ENCODE data around the gene KCNMA1.

Gene KCNMA1

DNA sequence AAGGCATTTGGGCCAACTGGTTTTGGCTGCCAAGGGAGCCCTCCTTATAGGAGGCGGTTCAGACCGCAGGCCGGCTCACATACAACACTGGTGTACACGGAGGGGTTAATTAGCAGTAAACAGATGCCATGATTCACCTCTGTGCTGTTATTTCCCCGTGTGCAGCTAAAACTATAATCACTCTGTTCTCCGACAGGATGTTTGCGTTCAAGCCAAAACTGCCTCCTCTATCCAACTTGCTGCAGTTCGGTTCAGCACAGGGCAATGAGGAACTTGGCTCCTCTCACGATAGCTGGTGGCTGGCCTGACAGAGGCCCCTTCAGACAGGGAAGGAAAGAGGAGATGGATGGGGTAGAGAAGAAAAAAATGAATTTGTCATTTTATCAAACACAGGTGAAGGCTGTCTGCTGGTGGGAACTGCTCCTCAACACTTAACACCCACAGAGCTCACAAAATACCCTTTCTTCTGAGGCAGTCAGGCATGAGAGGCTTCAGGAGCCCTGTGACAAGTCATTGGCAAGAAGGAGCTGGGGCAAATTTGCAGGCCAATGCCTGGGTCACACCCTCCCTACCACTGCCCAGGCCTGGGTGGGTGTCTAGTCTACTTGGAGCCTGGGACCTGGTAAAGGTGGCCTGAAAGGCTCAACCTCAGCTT, 24.0 kb downstream of the KCNMA1 start:
- Histone ChIP-seq H3K27ac (ENCODE audit: low read depth, low read length) (no peak overlapping the region), H3K27me3 (ENCODE audit: insufficient read depth, low read length) (no peaks in the 10 kb centered on the region), H3K36me3 (ENCODE audit: insufficient read depth, low read length) (no peaks in the 10 kb centered on the region), H3K4me1 (ENCODE audit: insufficient read depth, low read length) (no peaks in the 10 kb centered on the region), H3K9me3 (ENCODE audit: insufficient read depth, low read depth, low read length) (no peaks in the 10 kb centered on the region), H3K9ac (ENCODE audit: low read depth, low read length) (no peak overlapping the region), H3K4me3 (ENCODE audit: low read length) (no peak overlapping the region)
- WGBS = 93% methylated on average over 9 of the region's 9 CpGs

- Histone ChIP-seq H3K4me3 (ENCODE audit: low read length) (no peak overlapping the region), H3K4me1 (ENCODE audit: insufficient read depth, low read length) (no peaks in the 10 kb centered on the region), H3K27me3 (ENCODE audit: insufficient read depth, low read length) (no peaks in the 10 kb centered on the region), H3K9ac (ENCODE audit: low read depth, low read length) (no peak overlapping the region), H3K27ac (ENCODE audit: low read depth, low read length) (no peak overlapping the region), H3K36me3 (ENCODE audit: insufficient read depth, low read length) (no peaks in the 10 kb centered on the region), H3K9me3 (ENCODE audit: insufficient read depth, low read depth, low read length) (no peaks in the 10 kb centered on the region)
- WGBS = 89% methylated on average over 2 of the region's 2 CpGs
These were observed 25.9 kb downstream of the KCNMA1 start for GRCh38 chr10:77611670-77612069.

DNA sequence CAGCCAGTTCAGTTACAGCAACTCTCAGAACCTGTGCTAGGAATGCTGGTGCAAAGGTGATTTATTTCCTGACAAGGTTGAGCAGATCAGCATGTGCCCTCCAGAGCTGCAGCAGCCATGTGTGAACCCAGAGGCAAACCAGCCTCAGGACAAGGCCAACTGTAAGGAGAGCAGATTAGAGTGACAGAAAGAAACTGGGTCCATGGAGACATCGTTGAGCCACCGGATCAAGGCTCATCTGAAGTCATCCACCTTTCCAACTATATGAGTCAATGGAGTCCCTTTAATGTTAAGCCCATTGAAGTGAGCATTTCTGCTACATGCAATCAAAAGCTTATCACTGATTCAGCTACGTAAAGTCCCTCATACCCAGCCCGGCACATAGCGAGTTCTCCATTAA, 26.4 kb downstream of the KCNMA1 start:
- no peak overlapping the region for H3K4me3 ChIP-seq (ENCODE audit: low read length)
- WGBS = 97% methylated on average over 5 of the region's 5 CpGs
- H3K9me3 ChIP-seq (ENCODE audit: insufficient read depth, low read depth, low read length) = no peaks in the 10 kb centered on the region
- no peaks in the 10 kb centered on the region for H3K36me3 ChIP-seq (ENCODE audit: insufficient read depth, low read length)
- no peaks in the 10 kb centered on the region for H3K4me1 ChIP-seq (ENCODE audit: insufficient read depth, low read length)
- H3K9ac ChIP-seq (ENCODE audit: low read depth, low read length) = no peak overlapping the region
- no peaks in the 10 kb centered on the region for H3K27me3 ChIP-seq (ENCODE audit: insufficient read depth, low read length)
- no peak overlapping the region for H3K27ac ChIP-seq (ENCODE audit: low read depth, low read length)

- Histone ChIP-seq H3K9ac (ENCODE audit: low read depth, low read length) (no peak overlapping the region), H3K9me3 (ENCODE audit: insufficient read depth, low read depth, low read length) (no peaks in the 10 kb centered on the region), H3K27ac (ENCODE audit: low read depth, low read length) (no peak overlapping the region), H3K4me3 (ENCODE audit: low read length) (no peak overlapping the region), H3K36me3 (ENCODE audit: insufficient read depth, low read length) (no peaks in the 10 kb centered on the region), H3K4me1 (ENCODE audit: insufficient read depth, low read length) (no peaks in the 10 kb centered on the region), H3K27me3 (ENCODE audit: insufficient read depth, low read length) (no peaks in the 10 kb centered on the region)
- 88% methylated on average over 5 of the region's 5 CpGs for WGBS
These were observed 27.8 kb downstream of the KCNMA1 start for GRCh38 chr10:77609781-77610272.

DNA sequence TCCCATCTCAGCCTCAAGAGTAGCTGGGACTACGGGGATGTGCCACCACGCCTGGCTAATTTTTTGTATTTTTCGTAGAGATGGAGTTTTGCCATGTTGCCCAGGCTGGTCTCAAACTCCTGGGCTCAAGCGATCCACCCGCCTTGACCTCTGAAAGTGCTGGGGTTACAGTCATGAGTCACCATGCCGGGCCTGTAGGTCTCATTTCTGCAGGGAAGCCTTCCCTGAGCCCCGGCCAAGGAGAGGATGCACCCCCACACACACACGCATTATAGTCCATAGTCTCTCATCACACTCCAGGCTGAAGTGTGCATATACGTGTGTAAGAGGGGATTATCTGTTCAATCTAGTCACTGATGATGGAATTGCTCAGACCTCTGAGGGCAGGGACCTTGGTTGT, 29.3 kb downstream of the KCNMA1 start:
- Histone ChIP-seq H3K27ac (ENCODE audit: low read depth, low read length) (no peak overlapping the region), H3K9ac (ENCODE audit: low read depth, low read length) (no peak overlapping the region), H3K9me3 (ENCODE audit: insufficient read depth, low read depth, low read length) (no peaks in the 10 kb centered on the region), H3K36me3 (ENCODE audit: insufficient read depth, low read length) (no peaks in the 10 kb centered on the region), H3K27me3 (ENCODE audit: insufficient read depth, low read length) (no peaks in the 10 kb centered on the region), H3K4me3 (ENCODE audit: low read length) (no peak overlapping the region), H3K4me1 (ENCODE audit: insufficient read depth, low read length) (0 out of 2 replicates have a peak, but pooled peaks cover 1% of the 10 kb centered on the region)
- WGBS = 87% methylated on average over 8 of the region's 9 CpGs

DNA sequence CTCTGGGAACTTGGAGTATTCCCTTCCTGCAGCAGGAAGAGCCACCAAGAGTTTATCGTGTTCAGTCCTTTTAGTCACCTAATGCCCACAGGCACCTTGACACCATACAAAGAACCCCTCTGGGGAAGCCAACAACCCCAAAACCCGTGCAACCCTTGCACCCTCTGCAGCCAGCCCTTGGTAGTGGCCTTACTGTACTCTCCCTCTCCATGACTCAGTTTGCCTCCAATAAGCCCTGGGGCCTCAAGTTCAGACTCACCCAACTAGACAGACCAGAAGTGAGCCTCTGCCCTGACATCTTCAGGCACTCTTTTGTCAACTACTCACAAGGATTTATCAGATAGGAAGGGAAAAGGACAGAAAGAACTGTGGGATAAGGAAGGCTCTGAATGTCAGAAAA, 30.9 kb downstream of the KCNMA1 start:
- no peaks in the 10 kb centered on the region for H3K9me3 ChIP-seq (ENCODE audit: insufficient read depth, low read depth, low read length)
- peaks cover 8% of the 10 kb centered on the region; the same call in 1 of the 2 replicates for H3K4me1 ChIP-seq (ENCODE audit: insufficient read depth, low read length)
- no peaks in the 10 kb centered on the region for H3K36me3 ChIP-seq (ENCODE audit: insufficient read depth, low read length)
- H3K9ac ChIP-seq (ENCODE audit: low read depth, low read length) = no peak overlapping the region
- H3K4me3 ChIP-seq (ENCODE audit: low read length) = no peak overlapping the region
- WGBS = 86% methylated on average over 2 of the region's 2 CpGs
- no peaks in the 10 kb centered on the region for H3K27me3 ChIP-seq (ENCODE audit: insufficient read depth, low read length)
- H3K27ac ChIP-seq (ENCODE audit: low read depth, low read length) = no peak overlapping the region

GRCh38 chr10:77605466-77605865, 32.1 kb downstream of the KCNMA1 start:
- H3K4me3 ChIP-seq (ENCODE audit: low read length) = no peak overlapping the region
- H3K27ac ChIP-seq (ENCODE audit: low read depth, low read length) = no peak overlapping the region
- no peak overlapping the region for H3K9ac ChIP-seq (ENCODE audit: low read depth, low read length)
- H3K4me1 ChIP-seq (ENCODE audit: insufficient read depth, low read length) = peaks cover 8% of the 10 kb centered on the region; the same call in 1 of the 2 replicates
- no peaks in the 10 kb centered on the region for H3K9me3 ChIP-seq (ENCODE audit: insufficient read depth, low read depth, low read length)
- no peaks in the 10 kb centered on the region for H3K27me3 ChIP-seq (ENCODE audit: insufficient read depth, low read length)
- H3K36me3 ChIP-seq (ENCODE audit: insufficient read depth, low read length) = no peaks in the 10 kb centered on the region
- WGBS = 61% methylated on average over 4 of the region's 4 CpGs

GRCh38 chr10:77604941-77605351, 32.7 kb downstream of the KCNMA1 start:
- no peaks in the 10 kb centered on the region for H3K36me3 ChIP-seq (ENCODE audit: insufficient read depth, low read length)
- peaks cover 8% of the 10 kb centered on the region; the same call in 1 of the 2 replicates for H3K4me1 ChIP-seq (ENCODE audit: insufficient read depth, low read length)
- H3K27me3 ChIP-seq (ENCODE audit: insufficient read depth, low read length) = no peaks in the 10 kb centered on the region
- no peak overlapping the region for H3K27ac ChIP-seq (ENCODE audit: low read depth, low read length)
- H3K9ac ChIP-seq (ENCODE audit: low read depth, low read length) = no peak overlapping the region
- H3K4me3 ChIP-seq (ENCODE audit: low read length) = no peak overlapping the region
- 88% methylated on average over 6 of the region's 6 CpGs for WGBS
- H3K9me3 ChIP-seq (ENCODE audit: insufficient read depth, low read depth, low read length) = no peaks in the 10 kb centered on the region

GRCh38 chr10:77604063-77604462, 33.5 kb downstream of the KCNMA1 start:
- Histone ChIP-seq H3K4me3 (ENCODE audit: low read length) (no peak overlapping the region), H3K36me3 (ENCODE audit: insufficient read depth, low read length) (no peaks in the 10 kb centered on the region), H3K9ac (ENCODE audit: low read depth, low read length) (no peak overlapping the region), H3K4me1 (ENCODE audit: insufficient read depth, low read length) (peaks cover 8% of the 10 kb centered on the region; the same call in 1 of the 2 replicates), H3K27me3 (ENCODE audit: insufficient read depth, low read length) (no peaks in the 10 kb centered on the region), H3K9me3 (ENCODE audit: insufficient read depth, low read depth, low read length) (no peaks in the 10 kb centered on the region), H3K27ac (ENCODE audit: low read depth, low read length) (no peak overlapping the region)
- WGBS = 100% methylated on average over 1 of the region's 1 CpG

GRCh38 chr10:77603534-77603927, 34.1 kb downstream of the KCNMA1 start:
- Histone ChIP-seq H3K4me3 (ENCODE audit: low read length) (no peak overlapping the region), H3K27me3 (ENCODE audit: insufficient read depth, low read length) (no peaks in the 10 kb centered on the region), H3K4me1 (ENCODE audit: insufficient read depth, low read length) (peaks cover 8% of the 10 kb centered on the region; the same call in 1 of the 2 replicates), H3K27ac (ENCODE audit: low read depth, low read length) (no peak overlapping the region), H3K36me3 (ENCODE audit: insufficient read depth, low read length) (no peaks in the 10 kb centered on the region), H3K9ac (ENCODE audit: low read depth, low read length) (no peak overlapping the region), H3K9me3 (ENCODE audit: insufficient read depth, low read depth, low read length) (no peaks in the 10 kb centered on the region)
- WGBS = 37% methylated on average over 2 of the region's 2 CpGs

DNA sequence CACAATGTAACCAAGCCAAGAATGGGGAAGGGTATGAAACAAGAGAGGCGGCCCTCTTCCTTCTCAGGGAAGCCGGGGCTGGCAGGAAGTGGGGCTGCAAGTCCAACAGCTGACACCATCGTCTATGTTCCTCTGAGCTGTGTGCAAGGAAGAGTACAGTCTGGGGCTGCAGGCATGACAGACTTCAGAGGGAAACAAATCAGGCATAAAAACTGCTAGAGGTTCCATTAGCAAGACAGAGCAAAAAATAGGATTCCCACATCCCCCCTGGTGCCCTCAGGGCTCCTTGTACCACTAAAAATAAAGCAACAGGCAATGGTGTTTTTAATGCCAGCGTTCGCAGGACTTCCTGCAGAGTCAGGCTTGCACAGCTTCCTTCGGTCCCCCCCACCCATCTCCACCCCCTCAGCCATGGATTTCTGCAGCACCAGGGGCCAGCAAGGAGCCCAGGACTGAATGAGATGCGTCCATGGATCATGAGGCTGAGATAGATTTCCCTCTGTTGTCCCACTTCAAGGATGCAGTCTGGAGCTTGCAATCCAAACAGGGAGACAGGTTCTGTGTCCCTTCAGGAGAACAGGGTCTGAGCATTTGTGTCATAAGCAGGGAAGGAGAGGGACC, 34.6 kb downstream of the KCNMA1 start:
- H3K36me3 ChIP-seq (ENCODE audit: insufficient read depth, low read length) = no peaks in the 10 kb centered on the region
- H3K4me1 ChIP-seq (ENCODE audit: insufficient read depth, low read length) = peaks cover 8% of the 10 kb centered on the region; the same call in 1 of the 2 replicates
- no peaks in the 10 kb centered on the region for H3K27me3 ChIP-seq (ENCODE audit: insufficient read depth, low read length)
- no peaks in the 10 kb centered on the region for H3K9me3 ChIP-seq (ENCODE audit: insufficient read depth, low read depth, low read length)
- H3K4me3 ChIP-seq (ENCODE audit: low read length) = no peak overlapping the region
- H3K9ac ChIP-seq (ENCODE audit: low read depth, low read length) = no peak overlapping the region
- no peak overlapping the region for H3K27ac ChIP-seq (ENCODE audit: low read depth, low read length)
- WGBS = 55% methylated on average over 7 of the region's 7 CpGs

All from HUES64 (cell line).